ENCODE measurements around the gene RBM14. TPM values are rescaled to one million over a fixed set of nuclear protein-coding genes. Genes with fewer than 3 reads are reported as not detected.

RBM14 gene
- polyA plus RNA-seq, 3 donors, result 21.9 to 46.7 (median 42.6) TPM

DNA sequence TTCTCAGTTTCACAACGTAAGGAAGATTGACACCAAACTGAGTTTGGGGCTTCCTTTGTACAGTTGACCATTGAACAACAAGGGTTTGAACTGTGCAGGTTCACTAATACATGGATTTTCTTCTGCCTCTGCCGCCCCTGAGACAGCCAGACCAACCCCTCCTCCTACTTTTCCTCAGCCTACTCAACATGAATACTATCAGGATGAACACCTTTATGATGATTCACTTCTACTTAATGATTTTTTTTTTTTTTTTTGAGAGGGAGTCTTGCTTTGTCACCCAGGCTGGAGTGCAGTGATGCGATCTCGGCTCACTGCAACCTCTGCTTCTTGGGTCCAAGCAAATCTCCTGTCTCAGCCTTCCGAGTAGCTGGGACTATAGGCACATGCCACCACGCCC lies 36.7 kb downstream of the RBM14 start:
- Histone ChIP-seq H3K9ac (ENCODE audit: insufficient read depth, low read length, poor library complexity, severe bottlenecking) (no peak overlapping the region), H3K27ac (ENCODE audit: low read depth in 1 of 2, low read length in 2 of 2) (peak overlapping the region in 1 of 2 donors; percentile 21), H3K79me2 (ENCODE audit: insufficient read depth, low read length) (peaks cover 82% of the 10 kb centered on the region), H3K4me3 (replicated peaks in 1 of 3; ENCODE audit: low read depth in 2 of 3, low read length in 3 of 3) (no peak overlapping the region), H3K27me3 (ENCODE audit: control insufficient read depth in 2 of 2, insufficient read depth in 2 of 2, low read length in 2 of 2) (no peaks in the 10 kb centered on the region), H2AFZ (ENCODE audit: insufficient read depth, low read depth, low read length, poor library complexity, severe bottlenecking) (no peak overlapping the region), H3K9me3 (replicated peaks in 1 of 2; ENCODE audit: control insufficient read depth in 1 of 2, insufficient read depth in 1 of 2, low read length in 2 of 2) (no peaks in the 10 kb centered on the region), H4K20me1 (ENCODE audit: insufficient read depth, low read length) (peaks cover 65% of the 10 kb centered on the region), H3K4me1 (ENCODE audit: control insufficient read depth in 1 of 2, insufficient read depth in 2 of 2, low read length in 2 of 2) (no peaks in the 10 kb centered on the region), H3K36me3 (replicated peaks in 1 of 2; ENCODE audit: control insufficient read depth in 1 of 2, insufficient read depth in 2 of 2, low read length in 2 of 2) (peaks cover 19 to 78% of the 10 kb centered on the region in 2 donors), H3K4me2 (replicated peaks; ENCODE audit: extremely low read depth, low read length, poor library complexity, severe bottlenecking) (no peak overlapping the region)
- H3K4me3 Mint-ChIP-seq, result no peak overlapping the region
- H3K27me3 Mint-ChIP-seq (ENCODE audit: low read depth in 3 of 3), result peaks cover 0 to 2% (median 0%) of the 10 kb centered on the region in 3 donors
- no CpG with 5 or more reads among the region's 6 CpGs for WGBS (ENCODE audit: insufficient coverage)
- no peaks in the 10 kb centered on the region for H3K4me1 Mint-ChIP-seq
- H3K9me3 Mint-ChIP-seq, result no peaks in the 10 kb centered on the region
- intact Hi-C loops (cut with micrococcal nuclease), result no loop called here
- TF ChIP-seq CTCF (IDR thresholded peaks at IDR 0.05), result no peak
- DNase-seq, result no peak
- H3K36me3 Mint-ChIP-seq, result peaks cover 41 to 92% of the 10 kb centered on the region in 2 donors
- peak overlapping the region in 4 of 7 donors; percentile 10 to 50 (median 24) for H3K27ac Mint-ChIP-seq

DNA sequence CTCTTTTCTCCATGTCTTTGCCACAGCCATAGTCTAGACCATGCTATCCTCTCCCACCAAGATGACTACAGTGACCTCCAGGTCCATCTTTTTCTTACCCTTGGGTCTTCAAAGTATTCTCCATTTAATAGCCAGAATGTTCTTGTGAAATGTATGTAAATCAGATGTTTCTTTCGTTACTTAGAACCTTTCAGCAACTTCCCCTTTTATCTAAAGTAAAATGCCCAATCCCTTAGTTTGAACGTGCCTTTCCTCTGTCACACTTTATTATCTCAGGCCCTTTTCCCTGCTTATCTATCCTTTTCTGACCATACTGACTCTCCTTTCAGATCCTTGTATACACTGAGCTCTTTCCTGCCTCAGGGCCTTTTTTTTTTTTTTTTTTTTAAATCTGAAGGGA lies 43.3 kb downstream of the RBM14 start:
- Mint-ChIP-seq H3K27ac (peak overlapping the region; percentile 64 to 86 (median 85)), H3K4me3 (peak overlapping the region in 1 of 2 donors; percentile 62), H3K9me3 (no peaks in the 10 kb centered on the region), H3K27me3 (ENCODE audit: low read depth in 3 of 3) (no peaks in the 10 kb centered on the region), H3K4me1 (peaks cover 10% of the 10 kb centered on the region), H3K36me3 (peaks cover 27 to 81% of the 10 kb centered on the region in 2 donors)
- Histone ChIP-seq H3K4me3 (replicated peaks in 1 of 3; ENCODE audit: low read depth in 2 of 3, low read length in 3 of 3) (peak overlapping the region in 1 of 3 experiments; percentile 14), H4K20me1 (ENCODE audit: insufficient read depth, low read length) (peaks cover 23% of the 10 kb centered on the region), H3K4me1 (ENCODE audit: control insufficient read depth in 1 of 2, insufficient read depth in 2 of 2, low read length in 2 of 2) (peaks cover 12 to 13% of the 10 kb centered on the region in 2 donors), H3K9ac (ENCODE audit: insufficient read depth, low read length, poor library complexity, severe bottlenecking) (no peak overlapping the region), H3K27me3 (ENCODE audit: control insufficient read depth in 2 of 2, insufficient read depth in 2 of 2, low read length in 2 of 2) (no peaks in the 10 kb centered on the region), H3K27ac (ENCODE audit: low read depth in 1 of 2, low read length in 2 of 2) (peak overlapping the region in 1 of 2 donors; percentile 60), H3K4me2 (replicated peaks; ENCODE audit: extremely low read depth, low read length, poor library complexity, severe bottlenecking) (peak overlapping the region; percentile 30), H2AFZ (ENCODE audit: insufficient read depth, low read depth, low read length, poor library complexity, severe bottlenecking) (peak overlapping the region; percentile 24), H3K36me3 (replicated peaks in 1 of 2; ENCODE audit: control insufficient read depth in 1 of 2, insufficient read depth in 2 of 2, low read length in 2 of 2) (peaks cover 23 to 59% of the 10 kb centered on the region in 2 donors), H3K9me3 (replicated peaks in 1 of 2; ENCODE audit: control insufficient read depth in 1 of 2, insufficient read depth in 1 of 2, low read length in 2 of 2) (no peaks in the 10 kb centered on the region), H3K79me2 (ENCODE audit: insufficient read depth, low read length) (peaks cover 59% of the 10 kb centered on the region)
- no peak for TF ChIP-seq CTCF (IDR thresholded peaks at IDR 0.05)
- DNase-seq, result peak in 2 of 3 donors; percentile 33 to 49
- 0% methylated on average over 1 of the region's 2 CpGs for WGBS (ENCODE audit: insufficient coverage)
- intact Hi-C loops (cut with micrococcal nuclease), result no loop called here

Measured in CD14-positive monocyte (primary cell).